HG02884 (cell line): Measurements from ENCODE around the gene RASSF10.
"Not testable (repeated sequence)": the region's sequence is repeated elsewhere in the genome, so short reads cannot be mapped to it uniquely, and the experiment has no call there.

ENCODE experiments used
- ATAC-seq: cut with Tn5 transposase; IDR thresholded peaks from one replicate; pipeline ENCODE4 v1.9.1; 2021; ENCODE audit warnings: mild to moderate bottlenecking, moderate library complexity; ENCODE audit not compliant: unreplicated experiment

Gene RASSF10

DNA sequence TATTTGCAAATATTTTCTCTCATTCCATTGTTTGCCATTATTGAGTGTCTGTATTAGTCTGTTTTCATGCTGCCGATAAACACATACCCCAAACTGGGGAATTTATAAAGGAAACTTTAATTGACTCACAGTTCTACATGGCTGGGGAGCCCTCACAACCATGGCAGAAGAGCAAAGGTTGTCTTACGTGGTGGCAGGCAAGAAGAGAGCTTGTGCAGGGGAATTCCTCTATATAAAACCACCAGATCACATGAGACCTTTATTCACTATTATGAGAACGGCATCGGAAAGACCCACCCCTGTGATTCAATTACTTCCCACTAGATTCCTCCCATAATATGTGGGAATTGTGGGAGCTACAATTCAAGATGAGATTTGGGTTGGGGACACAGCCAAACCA is 10.2 kb downstream of the RASSF10 start:
- no peak for ATAC-seq

DNA sequence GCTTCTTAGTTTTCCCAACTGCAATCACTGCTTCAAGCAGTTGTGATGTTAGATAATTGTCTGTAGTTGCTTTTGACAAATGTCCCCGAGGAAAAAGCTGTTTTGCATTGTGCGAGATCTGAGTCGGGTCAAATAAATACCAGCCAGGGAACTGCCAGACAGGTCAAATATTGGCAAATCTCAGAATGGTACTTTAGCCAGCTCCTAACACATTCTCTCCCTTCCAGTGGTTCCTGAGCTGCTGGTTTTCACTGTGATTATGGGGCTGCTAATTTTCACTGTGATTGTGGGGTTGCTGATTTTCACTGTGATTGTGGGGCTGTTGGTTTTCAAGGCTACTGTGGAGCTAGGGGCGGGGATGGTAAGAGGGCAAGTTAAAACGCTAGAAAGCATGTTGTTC is 14.3 kb downstream of the RASSF10 start:
- ATAC-seq: no peak

DNA sequence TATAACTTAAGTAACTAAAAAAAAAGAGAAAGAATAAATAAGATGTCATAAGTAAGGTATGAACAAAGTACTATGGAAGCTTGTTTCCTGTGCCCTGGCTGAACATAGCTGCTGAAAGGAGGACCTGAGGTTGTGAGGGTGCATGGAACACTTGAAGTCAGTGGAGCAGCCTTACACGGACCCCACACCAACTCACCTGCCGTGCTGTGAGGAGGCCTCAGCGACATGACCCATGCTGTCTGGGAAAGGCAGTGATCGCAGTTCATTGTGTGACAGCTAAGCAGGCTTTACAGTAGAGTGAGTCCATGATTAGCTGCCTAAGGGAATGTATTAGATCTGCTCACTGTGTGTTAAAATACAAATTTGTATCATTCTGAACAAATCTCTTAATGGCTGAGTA is 17.6 kb downstream of the RASSF10 start:
- no peak for ATAC-seq

DNA sequence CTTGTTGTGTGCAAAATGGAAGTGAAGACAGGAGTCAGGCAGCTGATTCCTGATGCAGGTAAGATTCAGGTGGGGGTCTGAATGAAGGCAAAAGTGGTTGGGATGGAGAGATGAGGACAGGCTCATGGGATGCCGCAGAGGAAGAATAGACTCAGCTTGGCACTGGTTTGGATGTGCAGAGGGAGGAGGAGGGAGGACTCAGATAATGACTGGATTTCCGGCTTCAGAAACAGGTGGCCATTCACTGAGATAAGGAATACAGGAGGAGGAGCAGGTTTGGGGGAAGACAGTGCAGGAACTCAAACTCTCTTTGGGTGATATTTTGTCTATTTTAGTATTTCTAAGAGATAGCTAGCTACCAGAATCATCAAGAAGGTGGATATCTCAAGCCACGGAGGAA is 19.2 kb downstream of the RASSF10 start:
- ATAC-seq: no peak

DNA sequence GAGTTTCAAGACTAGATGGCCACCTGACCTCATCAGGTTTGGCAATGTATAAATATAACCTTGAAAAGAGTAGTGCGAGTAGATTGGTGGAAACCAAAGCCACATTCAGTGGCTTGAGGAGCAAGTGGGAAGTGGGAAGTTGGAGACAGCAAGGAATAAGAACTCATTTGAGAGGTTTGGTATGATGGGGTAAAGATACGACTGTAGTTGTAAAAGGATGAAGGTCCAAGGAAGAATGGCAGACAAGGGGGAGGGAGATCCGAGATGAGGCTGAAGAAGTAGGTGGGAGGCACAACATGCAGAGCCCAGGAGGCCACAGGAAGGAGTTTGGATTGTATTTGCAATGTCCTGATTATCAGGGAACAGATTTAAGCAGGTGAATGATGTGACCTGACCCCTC is 20.8 kb downstream of the RASSF10 start:
- no peak for ATAC-seq

DNA sequence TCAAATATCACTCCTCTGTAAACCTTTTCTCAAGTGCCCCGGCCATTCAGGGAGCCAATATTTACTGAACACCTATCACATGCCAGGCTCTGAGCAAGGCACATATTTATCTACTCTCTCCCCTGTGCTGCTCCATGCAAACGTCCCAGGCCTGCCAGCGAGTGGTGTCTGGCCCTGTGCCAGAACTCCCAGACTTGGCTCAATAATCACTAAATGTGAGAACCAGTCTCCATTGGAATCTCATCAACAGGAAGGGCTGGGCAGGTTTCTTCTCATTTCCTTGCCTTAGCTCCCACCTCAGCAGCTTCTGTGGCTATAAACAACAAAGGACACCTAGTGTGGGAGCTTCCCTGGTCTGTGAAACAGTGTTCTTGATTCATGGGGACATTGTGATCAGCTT is 21.7 kb downstream of the RASSF10 start:
- no peak for ATAC-seq

DNA sequence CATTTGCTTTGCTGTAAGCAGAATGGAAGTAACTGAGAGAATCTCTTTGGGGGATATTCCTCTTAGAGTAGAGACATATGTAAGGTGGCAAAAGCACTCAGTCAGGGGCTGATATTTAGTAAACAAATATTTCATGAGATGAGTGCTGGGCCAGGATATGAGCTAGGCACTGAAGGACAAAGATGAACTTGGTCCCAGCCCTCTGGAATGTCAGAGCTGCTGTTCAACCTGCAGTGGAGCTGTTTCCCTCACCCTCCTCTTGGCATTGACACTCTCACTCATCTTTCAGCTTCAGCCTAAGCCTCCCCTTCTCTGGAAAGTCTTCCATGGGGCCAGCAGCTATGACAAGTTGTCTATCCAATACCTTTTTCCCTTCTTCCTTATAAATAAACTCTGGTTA is 22.2 kb downstream of the RASSF10 start:
- ATAC-seq: no peak

DNA sequence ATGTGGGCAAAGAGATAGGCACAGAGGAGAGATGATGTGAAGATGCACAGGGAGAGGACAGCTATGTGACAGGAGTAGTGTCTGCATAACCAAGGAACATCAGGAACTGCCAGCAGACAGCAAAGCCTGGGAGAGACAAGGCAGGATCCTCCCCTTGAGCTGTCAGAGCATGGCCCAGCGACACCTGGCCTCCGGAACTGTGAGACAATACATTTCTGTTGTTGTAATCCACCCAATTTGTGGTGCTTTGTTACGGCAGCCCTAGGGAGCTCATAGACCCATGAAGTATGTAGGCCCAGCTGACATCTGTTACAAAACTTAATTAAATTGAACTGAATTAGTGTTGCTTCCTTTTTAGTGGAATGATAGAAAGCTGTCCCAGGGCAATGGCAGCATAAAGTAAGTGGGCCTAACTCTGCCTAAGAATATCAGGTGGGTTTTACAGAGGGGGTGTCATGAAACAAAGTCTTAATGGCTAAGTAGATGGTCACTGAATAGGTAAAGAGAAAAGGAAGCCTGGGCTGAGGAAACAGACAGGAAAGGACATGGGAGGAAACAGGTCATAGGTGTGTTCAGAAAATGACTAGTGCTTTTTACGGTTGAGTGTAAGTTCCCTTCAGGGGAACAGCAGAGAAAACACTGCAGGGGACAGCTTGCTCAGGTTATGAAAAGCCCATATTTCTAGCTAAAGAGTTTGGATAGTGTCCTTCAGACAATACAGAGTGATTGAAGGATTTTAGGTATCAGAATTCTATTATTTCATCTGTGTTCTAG is 24.8 kb downstream of the RASSF10 start:
- no peak for ATAC-seq

DNA sequence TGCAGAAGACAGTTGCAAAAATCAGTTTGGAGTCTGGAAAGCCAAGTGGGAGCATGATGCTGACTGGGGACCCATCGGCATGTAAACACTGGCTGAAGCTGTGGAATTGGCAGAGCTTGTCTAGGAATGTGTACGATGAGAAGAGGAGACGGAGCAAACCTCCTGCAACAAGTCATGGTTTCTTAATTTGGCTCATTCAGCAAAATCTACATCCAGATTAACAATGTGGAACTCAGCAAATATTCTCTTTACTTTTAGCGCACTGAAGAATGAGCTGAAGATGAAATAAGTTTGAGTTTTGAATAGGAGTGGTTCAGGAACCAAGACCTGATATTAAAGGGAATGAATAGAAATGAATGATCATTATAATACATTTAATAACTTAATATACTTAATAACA is 26.6 kb downstream of the RASSF10 start:
- no peak for ATAC-seq

DNA sequence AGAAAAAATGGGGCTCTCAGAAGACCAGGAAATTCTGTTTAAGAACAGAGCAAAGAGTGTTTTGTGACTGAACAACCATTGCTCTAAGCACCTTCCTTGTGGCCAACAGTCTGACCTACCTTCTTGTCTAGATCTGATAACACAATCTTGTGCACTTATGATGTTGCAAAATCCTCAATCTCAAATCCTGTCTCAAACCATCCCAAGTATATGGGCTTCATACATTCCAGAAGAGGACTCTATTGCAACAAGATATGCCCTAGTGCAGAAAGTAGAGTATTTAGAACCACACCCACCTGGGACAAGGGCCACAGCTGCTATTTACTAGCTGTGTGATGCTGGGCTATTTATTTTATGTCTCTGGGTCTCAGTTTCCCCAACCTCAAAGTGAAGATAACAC is 27.1 kb downstream of the RASSF10 start:
- no peak for ATAC-seq

DNA sequence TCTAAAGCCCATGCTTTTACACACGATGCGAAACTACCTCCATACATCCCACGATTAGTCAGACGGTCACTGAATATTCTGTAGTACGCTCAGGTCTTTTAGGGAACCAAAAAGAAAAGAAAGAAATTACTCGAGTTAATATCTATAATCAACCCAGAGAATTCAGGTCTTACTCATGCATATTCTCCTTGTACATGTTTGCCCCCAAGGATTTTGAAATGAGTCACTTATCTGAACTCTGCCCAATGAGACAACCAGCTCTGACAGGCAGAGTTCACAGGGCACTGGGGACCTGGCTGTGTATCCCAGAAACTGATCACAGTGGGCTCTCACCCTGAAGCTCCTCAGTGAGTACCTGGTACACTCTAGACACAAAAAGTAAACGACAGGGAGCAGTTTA is 29.2 kb downstream of the RASSF10 start:
- ATAC-seq: no peak

DNA sequence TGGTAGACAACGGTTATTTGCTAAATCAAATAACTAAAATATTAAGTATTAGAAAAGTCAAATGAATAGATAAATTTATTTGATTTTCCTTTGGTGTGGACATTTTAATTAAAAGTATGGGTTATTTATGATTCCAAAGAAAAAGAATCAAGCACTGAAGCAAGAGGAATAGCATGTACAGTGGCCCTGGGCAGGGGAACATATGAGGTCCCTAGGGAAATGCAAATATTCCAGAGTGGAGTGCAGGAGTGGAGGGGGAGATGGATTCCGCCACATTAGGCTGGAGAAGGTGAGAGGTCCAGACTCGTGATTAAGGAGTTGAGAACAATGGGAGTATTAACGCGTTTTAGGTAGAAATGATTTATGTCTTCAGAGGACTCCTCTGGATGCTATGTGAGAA is 30.0 kb downstream of the RASSF10 start:
- no peak for ATAC-seq

DNA sequence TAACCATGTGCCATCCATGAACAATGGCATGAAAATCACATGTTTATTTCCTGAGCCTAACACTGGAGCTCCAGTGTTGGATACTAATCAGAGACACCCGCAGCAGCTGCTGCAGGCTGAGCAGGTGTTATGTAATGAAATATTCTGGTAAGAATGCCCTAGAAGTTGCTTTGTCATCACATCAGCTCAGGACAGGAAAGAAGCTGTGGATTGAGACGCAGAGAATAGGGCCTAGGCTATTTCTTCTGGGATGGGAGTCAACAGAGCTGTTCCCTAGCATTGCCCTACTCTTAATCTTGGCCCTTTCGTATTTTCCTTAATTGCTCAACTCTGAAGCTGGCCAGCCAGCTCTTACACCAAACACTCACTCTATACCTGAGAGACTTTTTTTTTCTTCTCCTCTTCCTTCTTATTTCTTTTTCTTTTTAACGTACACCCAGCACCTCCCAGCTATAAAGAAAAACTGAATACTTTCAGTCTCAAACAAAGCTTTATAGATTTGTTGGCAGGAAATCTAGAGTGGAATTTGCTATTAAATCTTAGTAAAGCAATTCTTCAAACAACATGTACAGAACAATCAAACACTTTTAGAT is 31.9 kb downstream of the RASSF10 start:
- ATAC-seq: no peak

DNA sequence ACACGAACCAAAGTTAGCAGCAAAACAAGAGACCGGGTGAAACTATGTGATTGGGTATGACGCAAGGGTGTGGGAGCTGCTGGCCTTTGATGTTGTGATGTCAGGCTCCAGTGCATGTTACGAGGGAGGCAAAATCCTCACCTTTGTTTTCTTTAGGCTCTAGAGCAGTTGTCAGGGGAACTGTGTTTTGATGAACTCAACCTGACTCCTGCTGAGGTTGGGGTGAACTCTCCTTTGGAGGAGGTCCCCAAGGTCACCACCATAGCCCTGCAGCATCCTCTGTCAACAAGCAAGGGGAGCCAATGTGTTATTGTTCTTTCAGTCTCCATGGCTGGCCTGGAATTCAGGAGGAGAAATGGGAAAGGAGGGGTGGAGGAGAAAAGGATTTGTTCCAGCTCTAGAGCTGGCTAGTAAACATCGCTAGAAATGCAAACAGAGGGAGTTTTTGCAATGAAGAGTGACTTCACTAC is 33.8 kb downstream of the RASSF10 start:
- ATAC-seq: no peak

DNA sequence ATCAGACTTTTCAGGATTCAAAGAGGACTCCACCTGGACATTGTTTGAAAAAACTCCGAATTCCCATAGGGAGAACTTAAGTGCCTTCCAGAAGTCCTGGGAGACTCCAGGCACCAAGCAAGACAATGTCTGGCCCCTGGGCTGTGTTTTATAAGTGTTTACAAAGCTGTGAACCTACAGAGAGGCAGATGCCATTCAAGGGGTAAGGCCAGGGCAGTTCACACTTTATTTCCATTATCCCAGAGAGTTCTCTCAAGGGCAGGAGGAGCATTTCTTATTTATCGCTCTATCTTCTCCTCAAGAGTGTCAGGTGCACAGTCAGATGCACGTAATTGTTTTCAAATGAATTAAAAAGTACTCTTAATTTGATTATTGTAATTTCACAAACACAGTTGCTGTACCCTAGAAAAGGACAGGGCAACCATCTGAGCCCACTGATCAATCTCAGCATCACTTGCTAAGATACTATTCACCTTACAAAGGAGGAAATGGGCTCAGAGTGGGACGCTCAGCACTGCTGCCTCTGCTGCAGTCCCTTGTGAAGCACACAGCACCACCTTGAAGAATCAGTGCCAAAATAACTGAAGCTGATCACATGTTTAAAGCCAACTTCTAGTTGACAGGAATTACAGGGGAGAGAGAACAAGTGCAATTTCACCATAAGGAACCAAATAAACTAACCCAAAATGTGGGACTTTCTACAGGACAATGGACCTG is 35.0 kb downstream of the RASSF10 start:
- no peak for ATAC-seq

DNA sequence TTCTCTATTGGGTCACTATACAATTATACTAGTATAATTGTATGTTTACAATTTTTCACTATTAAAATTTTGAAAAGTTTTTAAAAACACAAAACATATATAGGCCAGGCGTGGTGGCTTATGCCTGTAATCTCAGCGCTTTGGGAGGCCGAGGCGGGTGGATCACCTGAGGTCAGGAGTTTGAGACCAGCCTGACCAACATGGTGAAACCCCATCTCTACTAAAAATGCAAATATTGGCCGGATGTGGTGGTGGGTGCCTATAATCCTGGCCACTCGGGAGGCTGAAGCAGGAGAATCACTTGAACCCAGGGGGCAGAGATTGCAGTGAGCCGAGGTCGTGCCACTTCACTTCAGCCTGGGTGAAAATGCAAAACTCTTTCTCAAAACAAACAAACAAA is 36.0 kb downstream of the RASSF10 start:
- not testable (repeated sequence) for ATAC-seq

DNA sequence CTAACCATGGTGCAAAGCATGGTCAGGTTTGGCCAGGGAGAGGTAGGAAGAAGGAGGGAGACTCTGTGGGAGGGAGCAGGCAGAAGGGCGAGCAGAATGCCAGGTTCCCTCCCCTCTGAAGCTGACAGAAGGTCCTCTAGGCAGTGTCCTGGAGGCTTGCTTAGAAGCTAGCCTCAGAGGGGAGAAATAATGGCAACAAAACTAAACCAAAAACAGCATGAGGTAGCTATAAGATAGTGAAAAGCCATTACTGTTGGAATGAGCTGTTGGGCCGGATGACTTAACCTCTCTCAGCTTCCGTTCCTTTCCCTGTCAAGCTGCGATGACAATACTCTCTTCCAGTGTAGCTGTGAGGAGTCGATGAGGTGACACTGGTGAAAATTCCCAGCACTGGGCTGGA is 36.6 kb downstream of the RASSF10 start:
- no peak for ATAC-seq

DNA sequence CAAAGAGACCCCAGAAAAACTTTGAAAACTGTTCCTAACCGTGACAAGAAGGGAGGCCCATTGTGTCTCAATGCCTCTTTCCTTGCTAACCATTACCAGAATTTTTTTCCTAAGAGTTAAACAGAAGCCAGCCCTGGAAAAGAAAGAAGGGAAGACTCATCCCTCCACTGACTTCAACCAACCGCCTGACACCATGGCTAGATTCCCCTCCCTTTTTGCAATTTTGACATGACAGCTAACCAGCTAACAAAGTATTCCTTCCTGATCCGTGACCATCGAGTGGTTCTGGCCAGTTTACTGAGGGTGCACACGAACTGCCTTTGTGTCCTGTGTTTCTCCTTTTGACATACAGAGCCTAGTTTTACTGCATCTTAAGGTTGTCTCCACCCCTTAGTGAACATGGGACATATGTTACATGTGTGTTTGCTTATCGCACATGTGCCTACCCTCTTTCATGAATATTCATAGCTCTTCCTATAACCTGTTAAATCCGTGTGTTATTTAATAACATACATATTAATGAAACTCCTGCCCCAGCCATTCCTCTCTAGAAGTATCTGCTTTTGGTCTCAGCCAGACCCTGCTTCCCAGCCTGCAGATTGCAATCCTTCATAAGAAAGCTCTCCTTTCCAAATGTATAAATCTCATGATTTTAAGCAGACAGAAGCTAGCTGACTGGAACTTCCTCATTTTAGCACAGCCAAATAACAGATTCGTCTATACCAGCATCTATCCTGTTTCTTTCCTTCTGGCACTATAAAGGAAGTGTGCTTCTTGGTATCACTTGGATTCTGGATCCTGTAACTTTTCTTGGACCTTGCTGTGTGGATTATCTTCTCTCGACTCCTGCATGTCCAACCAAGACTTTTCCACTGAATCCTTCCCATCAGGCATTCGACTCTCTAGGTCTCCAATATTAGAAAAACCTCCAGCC is 37.8 kb downstream of the RASSF10 start:
- ATAC-seq: no peak

DNA sequence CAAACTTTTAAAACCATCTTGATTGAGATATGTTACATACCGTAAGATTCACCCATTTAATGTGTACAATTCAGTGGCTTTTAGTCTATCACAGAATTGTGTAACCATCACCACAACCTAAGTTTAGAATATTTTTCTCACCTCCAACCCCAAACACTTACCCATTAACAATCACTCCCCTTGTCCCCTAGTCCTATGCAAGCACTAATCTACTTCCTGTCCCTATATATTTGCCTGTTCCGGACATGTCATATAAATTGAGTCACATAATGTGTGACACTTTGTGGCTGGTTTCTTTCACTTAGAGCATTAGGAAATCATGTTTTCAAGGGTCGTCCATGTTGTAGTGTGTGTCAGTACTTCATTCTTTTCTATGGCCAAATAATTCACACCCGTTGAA is 38.8 kb downstream of the RASSF10 start:
- ATAC-seq: no peak

DNA sequence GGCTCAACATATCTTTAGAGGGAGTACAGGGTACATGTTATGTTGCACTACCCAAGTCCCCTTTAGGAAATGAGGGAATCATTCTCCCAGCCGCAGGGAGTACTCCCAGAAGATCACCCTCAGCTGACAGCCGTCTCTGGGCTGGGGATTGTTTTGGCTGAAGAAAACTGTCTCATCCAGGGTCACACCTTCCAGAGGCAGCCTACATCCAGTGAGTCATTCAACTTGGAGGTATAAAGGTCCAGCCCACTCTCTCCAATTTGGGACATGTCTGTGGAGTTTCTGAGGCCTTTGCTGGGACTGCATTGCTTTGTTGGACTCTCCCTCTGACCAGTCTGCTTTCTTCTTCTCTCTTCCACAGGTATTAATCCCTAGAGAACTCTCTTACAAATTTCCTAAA is 42.1 kb downstream of the RASSF10 start:
- ATAC-seq: no peak

DNA sequence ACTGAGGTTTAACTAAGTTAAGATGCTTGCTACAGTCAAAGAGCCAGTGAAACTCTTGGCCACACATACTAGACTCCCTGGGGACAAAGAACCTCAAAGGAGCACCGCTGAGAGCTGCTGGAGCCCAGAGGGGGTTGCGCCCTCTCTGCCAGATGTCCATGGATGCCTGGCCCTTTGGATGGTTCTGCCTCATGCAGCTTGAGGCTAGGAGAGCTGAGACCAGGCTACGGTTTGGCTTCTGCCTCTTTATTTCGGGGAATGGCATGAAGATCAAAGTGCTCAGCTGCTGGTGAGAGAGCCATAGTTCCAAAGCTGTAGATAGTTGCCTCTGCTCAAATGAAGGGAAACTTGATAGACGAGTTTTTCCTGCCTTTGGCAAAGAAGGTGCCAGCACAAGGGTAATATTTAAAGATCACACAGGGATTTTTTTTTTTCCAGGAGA is 43.0 kb downstream of the RASSF10 start:
- ATAC-seq: no peak
